ENCODE data around the gene IDNK.

Gene IDNK

GRCh38 chr9:83633255-83633654 is 10.3 kb downstream of the IDNK start:
- H3K27me3 ChIP-seq (replicated peaks; ENCODE audit: insufficient read depth, low read length), result no peaks in the 10 kb centered on the region
- no peaks in the 10 kb centered on the region for H3K36me3 ChIP-seq (replicated peaks; ENCODE audit: insufficient read depth, low read length)
- H3K9ac ChIP-seq (ENCODE audit: low read length), result no peak overlapping the region
- no peak for TF ChIP-seq EZH2phosphoT487 (IDR thresholded peaks at IDR 0.05; ENCODE audit: low read length)
- TF ChIP-seq EZH2 (optimal IDR thresholded peaks at IDR 0.05; ENCODE audit: low read depth, low read length), result no peak
- TF ChIP-seq, protein P1, sequence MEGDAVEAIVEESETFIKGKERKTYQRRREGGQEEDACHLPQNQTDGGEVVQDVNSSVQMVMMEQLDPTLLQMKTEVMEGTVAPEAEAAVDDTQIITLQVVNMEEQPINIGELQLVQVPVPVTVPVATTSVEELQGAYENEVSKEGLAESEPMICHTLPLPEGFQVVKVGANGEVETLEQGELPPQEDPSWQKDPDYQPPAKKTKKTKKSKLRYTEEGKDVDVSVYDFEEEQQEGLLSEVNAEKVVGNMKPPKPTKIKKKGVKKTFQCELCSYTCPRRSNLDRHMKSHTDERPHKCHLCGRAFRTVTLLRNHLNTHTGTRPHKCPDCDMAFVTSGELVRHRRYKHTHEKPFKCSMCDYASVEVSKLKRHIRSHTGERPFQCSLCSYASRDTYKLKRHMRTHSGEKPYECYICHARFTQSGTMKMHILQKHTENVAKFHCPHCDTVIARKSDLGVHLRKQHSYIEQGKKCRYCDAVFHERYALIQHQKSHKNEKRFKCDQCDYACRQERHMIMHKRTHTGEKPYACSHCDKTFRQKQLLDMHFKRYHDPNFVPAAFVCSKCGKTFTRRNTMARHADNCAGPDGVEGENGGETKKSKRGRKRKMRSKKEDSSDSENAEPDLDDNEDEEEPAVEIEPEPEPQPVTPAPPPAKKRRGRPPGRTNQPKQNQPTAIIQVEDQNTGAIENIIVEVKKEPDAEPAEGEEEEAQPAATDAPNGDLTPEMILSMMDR (IDR thresholded peaks at IDR 0.05; ENCODE audit: low read length), result no peak
- H3K27ac ChIP-seq (ENCODE audit: low read length), result no peak overlapping the region
- no peak overlapping the region for H2AFZ ChIP-seq (ENCODE audit: low read length)
- H3K79me2 ChIP-seq (ENCODE audit: low read length), result no peaks in the 10 kb centered on the region
- H3K4me1 ChIP-seq (ENCODE audit: low read length), result no peaks in the 10 kb centered on the region
- H3K4me2 ChIP-seq (ENCODE audit: low read depth, low read length), result no peak overlapping the region
- H4K20me1 ChIP-seq (ENCODE audit: insufficient read depth, low read length), result no peaks in the 10 kb centered on the region
- H3K4me3 ChIP-seq (ENCODE audit: low read length), result no peak overlapping the region
- H3F3A ChIP-seq (ENCODE audit: insufficient read depth, low read length), result no peaks in the 10 kb centered on the region
- DNase-seq, result no peak
- H3K9me3 ChIP-seq (replicated peaks; ENCODE audit: insufficient read depth, low read length), result no peaks in the 10 kb centered on the region
- H3K9me2 ChIP-seq (replicated peaks; ENCODE audit: insufficient read depth, low read length), result no peaks in the 10 kb centered on the region

DNA sequence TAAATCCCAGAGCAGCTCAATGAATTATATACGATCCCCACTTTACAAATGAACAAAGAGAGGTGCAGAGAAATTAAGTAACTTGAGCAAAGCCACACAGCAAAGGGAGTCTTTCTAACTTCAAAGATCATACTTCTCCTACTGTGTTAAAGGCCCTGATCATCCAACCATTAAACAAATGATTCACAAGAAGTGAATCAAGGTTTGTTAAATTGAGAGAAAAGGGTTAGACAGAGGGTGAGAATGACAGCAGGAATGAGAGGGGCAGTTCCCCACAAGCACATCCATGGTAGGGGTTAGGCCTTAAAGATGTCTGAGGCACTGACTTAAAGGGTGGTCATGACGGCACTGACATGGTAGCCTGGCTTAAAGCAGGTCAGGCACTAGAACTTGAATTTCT is 10.7 kb downstream of the IDNK start:
- no peaks in the 10 kb centered on the region for H3K9me3 ChIP-seq (replicated peaks; ENCODE audit: insufficient read depth, low read length)
- no peak overlapping the region for H3K9ac ChIP-seq (ENCODE audit: low read length)
- H2AFZ ChIP-seq (ENCODE audit: low read length), result no peak overlapping the region
- H3K4me1 ChIP-seq (ENCODE audit: low read length), result no peaks in the 10 kb centered on the region
- no peak overlapping the region for H3K4me2 ChIP-seq (ENCODE audit: low read depth, low read length)
- no peaks in the 10 kb centered on the region for H3F3A ChIP-seq (ENCODE audit: insufficient read depth, low read length)
- H3K9me2 ChIP-seq (replicated peaks; ENCODE audit: insufficient read depth, low read length), result no peaks in the 10 kb centered on the region
- no peaks in the 10 kb centered on the region for H3K27me3 ChIP-seq (replicated peaks; ENCODE audit: insufficient read depth, low read length)
- H3K4me3 ChIP-seq (ENCODE audit: low read length), result no peak overlapping the region
- TF ChIP-seq, protein P1 (IDR thresholded peaks at IDR 0.05; ENCODE audit: low read length), result no peak
- TF ChIP-seq EZH2 (optimal IDR thresholded peaks at IDR 0.05; ENCODE audit: low read depth, low read length), result no peak
- TF ChIP-seq EZH2phosphoT487 (IDR thresholded peaks at IDR 0.05; ENCODE audit: low read length), result no peak
- H3K27ac ChIP-seq (ENCODE audit: low read length), result no peak overlapping the region
- DNase-seq, result no peak
- no peaks in the 10 kb centered on the region for H4K20me1 ChIP-seq (ENCODE audit: insufficient read depth, low read length)
- no peaks in the 10 kb centered on the region for H3K36me3 ChIP-seq (replicated peaks; ENCODE audit: insufficient read depth, low read length)
- no peaks in the 10 kb centered on the region for H3K79me2 ChIP-seq (ENCODE audit: low read length)

- no peak overlapping the region for H2AFZ ChIP-seq (ENCODE audit: low read length)
- H3K9me3 ChIP-seq (replicated peaks; ENCODE audit: insufficient read depth, low read length), result no peaks in the 10 kb centered on the region
- no peaks in the 10 kb centered on the region for H3K79me2 ChIP-seq (ENCODE audit: low read length)
- DNase-seq, result peak; percentile 37
- H3K4me1 ChIP-seq (ENCODE audit: low read length), result no peaks in the 10 kb centered on the region
- H3K4me2 ChIP-seq (ENCODE audit: low read depth, low read length), result no peak overlapping the region
- no peak overlapping the region for H3K4me3 ChIP-seq (ENCODE audit: low read length)
- no peaks in the 10 kb centered on the region for H3K36me3 ChIP-seq (replicated peaks; ENCODE audit: insufficient read depth, low read length)
- no peaks in the 10 kb centered on the region for H3K9me2 ChIP-seq (replicated peaks; ENCODE audit: insufficient read depth, low read length)
- no peaks in the 10 kb centered on the region for H3K27me3 ChIP-seq (replicated peaks; ENCODE audit: insufficient read depth, low read length)
- H3K9ac ChIP-seq (ENCODE audit: low read length), result no peak overlapping the region
- no peaks in the 10 kb centered on the region for H4K20me1 ChIP-seq (ENCODE audit: insufficient read depth, low read length)
- TF ChIP-seq EZH2 (optimal IDR thresholded peaks at IDR 0.05; ENCODE audit: low read depth, low read length) (no peak), EZH2phosphoT487 (IDR thresholded peaks at IDR 0.05; ENCODE audit: low read length) (no peak)
- TF ChIP-seq, protein P1 (IDR thresholded peaks at IDR 0.05; ENCODE audit: low read length), result no peak
- no peak overlapping the region for H3K27ac ChIP-seq (ENCODE audit: low read length)
- H3F3A ChIP-seq (ENCODE audit: insufficient read depth, low read length), result no peaks in the 10 kb centered on the region
Measured at GRCh38 chr9:83636813-83637212, 13.9 kb downstream of the IDNK start.
